Measurements from ENCODE around the gene CAMTA1. TPM values are rescaled to one million over a fixed set of nuclear protein-coding genes. Genes with fewer than 3 reads are reported as not detected.
"Not testable (repeated sequence)": the region's sequence is repeated elsewhere in the genome, so short reads cannot be mapped to it uniquely, and the experiment has no call there.

The CAMTA1 gene
- total RNA-seq, 1 donor = 56.1 TPM

GRCh38 chr1:7705048-7705907 lies 920.0 kb downstream of the CAMTA1 start:
- DNase-seq (ENCODE audit: low read depth) = no peak
- peak overlapping the region; percentile 44 for H3K4me3 ChIP-seq (ENCODE audit: low read depth, low read length)
- TF ChIP-seq, protein P1, sequence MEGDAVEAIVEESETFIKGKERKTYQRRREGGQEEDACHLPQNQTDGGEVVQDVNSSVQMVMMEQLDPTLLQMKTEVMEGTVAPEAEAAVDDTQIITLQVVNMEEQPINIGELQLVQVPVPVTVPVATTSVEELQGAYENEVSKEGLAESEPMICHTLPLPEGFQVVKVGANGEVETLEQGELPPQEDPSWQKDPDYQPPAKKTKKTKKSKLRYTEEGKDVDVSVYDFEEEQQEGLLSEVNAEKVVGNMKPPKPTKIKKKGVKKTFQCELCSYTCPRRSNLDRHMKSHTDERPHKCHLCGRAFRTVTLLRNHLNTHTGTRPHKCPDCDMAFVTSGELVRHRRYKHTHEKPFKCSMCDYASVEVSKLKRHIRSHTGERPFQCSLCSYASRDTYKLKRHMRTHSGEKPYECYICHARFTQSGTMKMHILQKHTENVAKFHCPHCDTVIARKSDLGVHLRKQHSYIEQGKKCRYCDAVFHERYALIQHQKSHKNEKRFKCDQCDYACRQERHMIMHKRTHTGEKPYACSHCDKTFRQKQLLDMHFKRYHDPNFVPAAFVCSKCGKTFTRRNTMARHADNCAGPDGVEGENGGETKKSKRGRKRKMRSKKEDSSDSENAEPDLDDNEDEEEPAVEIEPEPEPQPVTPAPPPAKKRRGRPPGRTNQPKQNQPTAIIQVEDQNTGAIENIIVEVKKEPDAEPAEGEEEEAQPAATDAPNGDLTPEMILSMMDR (IDR thresholded peaks at IDR 0.05; ENCODE audit: insufficient read depth, low read depth, low read length) = no peak

DNA sequence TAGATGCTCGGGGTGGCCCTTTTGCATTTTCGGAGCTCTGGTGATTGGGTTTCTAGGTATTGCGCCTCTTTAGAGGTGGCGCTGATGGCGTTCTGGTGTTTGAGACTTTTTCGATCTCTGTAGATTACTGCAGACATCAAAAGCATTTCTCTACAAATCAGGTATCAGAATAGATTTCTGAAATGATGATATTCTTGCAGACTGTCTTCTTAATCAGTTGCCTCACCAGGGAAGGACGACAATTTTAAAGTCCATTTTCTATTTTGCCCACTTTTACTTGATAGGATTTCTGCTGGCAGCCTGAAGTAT lies 920.6 kb downstream of the CAMTA1 start:
- TF ChIP-seq, protein P1 (IDR thresholded peaks at IDR 0.05; ENCODE audit: insufficient read depth, low read depth, low read length) = no peak
- no peak overlapping the region for H3K4me3 ChIP-seq (ENCODE audit: low read depth, low read length)
- no peak for DNase-seq (ENCODE audit: low read depth)

DNA sequence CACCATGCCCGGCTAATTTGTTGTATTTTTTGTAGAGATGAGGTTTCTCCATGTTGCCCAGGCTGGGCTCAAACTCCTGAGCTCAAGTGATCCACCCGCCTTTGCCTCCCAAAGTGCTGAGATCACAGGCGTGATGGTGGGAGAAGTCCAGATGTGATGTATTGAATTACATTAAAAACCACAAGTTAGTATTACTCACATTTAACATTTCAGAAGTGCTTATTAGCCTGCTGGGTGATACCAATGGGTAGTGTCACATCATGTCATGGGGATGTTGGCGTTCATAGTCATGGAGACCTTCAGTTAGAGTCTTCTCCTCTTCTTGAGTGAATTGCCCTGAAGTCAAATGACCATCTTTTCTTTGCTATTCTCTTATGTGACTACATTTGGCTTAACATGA lies 922.3 kb downstream of the CAMTA1 start:
- no peak for DNase-seq (ENCODE audit: low read depth)

DNA sequence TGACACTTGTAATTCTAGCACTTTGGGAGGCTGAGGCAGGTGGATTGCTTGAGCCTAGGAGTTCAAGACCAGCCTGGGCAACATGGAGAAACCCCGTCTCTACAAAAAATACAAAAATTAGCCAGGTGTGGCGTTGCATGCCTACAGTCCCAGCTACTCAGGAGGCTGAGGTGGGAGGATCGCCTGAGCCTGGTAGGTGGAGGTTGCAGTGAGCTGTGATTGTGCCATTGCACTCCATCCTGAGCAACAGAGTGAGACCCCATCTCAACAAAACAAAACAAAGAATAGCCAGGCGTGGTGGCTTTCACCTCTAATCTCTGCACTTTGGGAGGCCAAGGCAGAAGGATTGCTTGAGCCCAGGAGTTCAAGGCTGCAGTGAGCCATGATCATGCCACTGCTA lies 922.8 kb downstream of the CAMTA1 start:
- not testable (repeated sequence) for DNase-seq (ENCODE audit: low read depth); H3K4me3 ChIP-seq (ENCODE audit: low read depth, low read length)

More for the DNA sequence above, 922.3 kb downstream of the CAMTA1 start:
- H3K4me3 ChIP-seq (ENCODE audit: low read depth, low read length) = no peak overlapping the region
- TF ChIP-seq, protein P1 (IDR thresholded peaks at IDR 0.05; ENCODE audit: insufficient read depth, low read depth, low read length) = no peak

DNA sequence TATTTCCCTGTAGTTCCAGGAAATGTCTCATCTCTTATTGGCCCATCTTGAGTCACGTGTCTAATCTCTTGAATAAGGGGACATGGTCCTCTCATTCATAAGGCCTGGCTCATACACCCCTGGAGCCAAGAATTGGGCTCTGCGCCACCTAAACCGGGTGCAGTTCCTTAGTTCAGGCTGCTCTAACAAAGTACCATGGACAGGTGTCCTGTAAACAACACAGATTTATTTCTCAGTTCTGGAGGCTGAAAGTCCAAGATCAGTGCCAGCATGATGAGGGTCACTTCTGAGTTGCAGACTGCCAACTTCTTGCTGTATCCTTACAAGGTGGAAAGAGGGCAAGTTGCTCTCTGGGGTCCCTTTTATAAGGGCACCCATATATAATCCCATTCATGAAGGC lies 925.6 kb downstream of the CAMTA1 start:
- no peak for DNase-seq (ENCODE audit: low read depth)
- H3K4me3 ChIP-seq (ENCODE audit: low read depth, low read length) = no peak overlapping the region
- TF ChIP-seq, protein P1 (IDR thresholded peaks at IDR 0.05; ENCODE audit: insufficient read depth, low read depth, low read length) = no peak

DNA sequence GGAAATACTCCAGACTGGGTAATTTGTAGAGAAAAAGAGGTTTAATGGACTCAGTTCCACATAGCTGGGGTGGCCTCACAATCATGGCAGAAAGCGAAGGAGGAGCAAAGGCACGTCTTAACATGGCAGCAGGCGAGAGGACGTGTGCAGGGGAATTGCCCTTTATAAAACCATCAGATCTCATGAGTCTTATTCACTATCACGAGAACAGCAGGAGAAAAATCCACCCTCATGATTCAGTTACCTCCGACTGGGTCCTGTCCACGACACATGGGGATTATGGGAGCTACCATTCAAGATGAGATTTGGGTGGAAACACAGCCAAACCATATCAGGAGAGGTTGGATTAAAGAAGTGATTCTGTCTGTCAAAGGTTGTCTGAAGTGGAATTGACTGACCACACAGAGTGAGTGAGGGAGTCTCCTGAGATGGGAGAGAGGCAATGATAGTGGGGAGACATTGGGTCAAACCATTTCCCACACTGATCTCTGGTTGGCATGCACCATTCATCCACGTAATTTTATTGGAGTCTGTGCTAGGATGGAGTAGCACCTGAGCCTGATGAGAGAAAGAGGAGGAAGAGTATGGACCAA lies 927.6 kb downstream of the CAMTA1 start:
- TF ChIP-seq, protein P1 (IDR thresholded peaks at IDR 0.05; ENCODE audit: insufficient read depth, low read depth, low read length) = no peak
- no peak overlapping the region for H3K4me3 ChIP-seq (ENCODE audit: low read depth, low read length)
- DNase-seq (ENCODE audit: low read depth) = no peak

GRCh38 chr1:7716506-7716905 lies 931.3 kb downstream of the CAMTA1 start:
- TF ChIP-seq, protein P1 (IDR thresholded peaks at IDR 0.05; ENCODE audit: insufficient read depth, low read depth, low read length) = no peak
- H3K4me3 ChIP-seq (ENCODE audit: low read depth, low read length) = no peak overlapping the region
- no peak for DNase-seq (ENCODE audit: low read depth)

Measured in fibroblast of villous mesenchyme (primary cell).